ENCODE results near the gene KRT3. TPM values are rescaled to one million over a fixed set of nuclear protein-coding genes. Genes with fewer than 3 reads are reported as not detected.

Gene KRT3
- total RNA-seq, 1 experiment from 2014 or later = 0.13 TPM

DNA sequence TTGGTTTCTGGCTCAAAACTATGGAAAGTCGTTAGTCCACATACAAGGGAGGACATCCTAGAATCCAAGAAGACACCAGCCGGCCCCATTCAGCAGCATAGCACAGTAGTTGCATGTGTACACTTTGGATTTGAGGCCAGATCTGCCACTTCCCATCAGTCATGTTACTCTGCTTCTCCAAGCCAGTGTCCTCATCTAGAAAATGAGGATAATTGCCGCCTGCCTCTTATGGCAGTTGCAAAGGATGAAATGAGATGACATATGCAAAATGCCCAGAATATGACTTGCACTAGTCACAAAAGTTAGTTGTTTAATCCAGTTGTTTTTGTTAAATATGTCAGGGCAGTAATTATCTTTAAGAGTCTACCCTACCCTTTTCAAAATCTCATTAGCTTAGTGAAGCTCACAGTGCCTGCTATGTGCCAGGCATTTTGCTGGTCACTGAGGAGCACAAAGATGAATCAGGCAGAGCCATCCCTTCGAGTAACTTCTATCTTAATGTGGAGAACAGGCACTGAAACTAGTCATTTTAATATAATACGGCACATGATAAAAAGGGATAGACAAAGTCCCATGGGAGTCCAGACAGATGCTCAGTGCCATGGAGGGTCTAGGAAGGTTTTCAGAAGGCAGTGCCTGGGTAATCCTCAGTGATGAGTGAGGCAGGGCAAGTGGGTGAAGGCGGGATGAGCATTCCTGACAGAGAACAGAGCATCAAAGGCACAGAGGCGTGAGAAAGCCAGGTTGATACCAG is 12.2 kb downstream of the KRT3 start:
- DNase-seq (ENCODE audit: low read depth) = no peak

DNA sequence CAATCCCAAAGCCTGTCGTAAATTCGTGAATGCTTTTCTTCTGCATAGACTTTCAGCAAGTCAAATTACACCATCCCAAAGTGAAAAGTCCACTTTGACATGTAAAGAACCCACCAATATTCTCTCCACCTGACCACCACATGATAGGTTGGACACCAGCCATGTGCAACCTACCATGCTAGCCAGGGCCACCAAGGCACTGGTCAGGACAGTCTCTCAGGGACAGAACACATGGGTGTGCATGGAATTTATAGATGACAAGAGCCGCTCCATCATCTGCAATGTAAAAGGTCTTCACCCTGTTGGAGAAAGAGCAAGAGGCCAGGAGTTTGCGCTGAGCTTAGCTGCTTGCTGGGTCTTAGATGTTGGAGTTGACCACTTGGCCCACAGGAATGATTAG is 13.4 kb downstream of the KRT3 start:
- no peak for DNase-seq (ENCODE audit: low read depth)

DNA sequence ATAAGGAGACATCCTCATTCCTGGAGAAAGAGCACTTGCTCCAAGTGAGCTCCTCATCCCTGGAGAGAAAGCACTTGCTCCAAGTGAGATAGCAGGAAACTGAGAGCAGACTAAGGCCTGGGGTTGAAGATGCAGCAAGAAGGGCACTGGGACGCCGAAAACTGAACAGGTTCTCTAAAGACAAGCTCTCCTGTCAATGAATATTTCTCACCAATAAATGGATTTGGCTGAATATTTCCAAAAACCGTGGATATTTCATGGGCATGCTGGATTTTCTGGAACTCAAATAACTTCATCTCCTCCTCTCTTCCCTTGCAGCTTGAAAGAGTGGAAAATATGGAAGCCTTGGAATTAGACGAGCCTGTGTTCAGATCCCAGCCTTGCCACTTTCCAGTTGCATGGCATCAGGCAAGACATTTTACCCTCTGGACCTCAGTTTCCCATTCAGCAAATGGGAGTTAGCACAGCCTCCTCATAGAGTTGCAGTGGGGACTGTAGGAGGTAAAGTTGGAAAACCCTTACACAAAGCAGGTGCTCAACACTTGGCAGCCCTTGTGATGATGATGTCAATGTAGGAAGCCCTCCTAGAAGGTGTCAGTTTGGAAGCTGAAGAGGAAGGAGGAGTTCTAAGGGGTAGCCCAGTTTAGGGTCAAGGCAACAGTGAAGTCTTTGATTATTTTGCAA is 14.4 kb downstream of the KRT3 start:
- no peak for DNase-seq (ENCODE audit: low read depth)

DNA sequence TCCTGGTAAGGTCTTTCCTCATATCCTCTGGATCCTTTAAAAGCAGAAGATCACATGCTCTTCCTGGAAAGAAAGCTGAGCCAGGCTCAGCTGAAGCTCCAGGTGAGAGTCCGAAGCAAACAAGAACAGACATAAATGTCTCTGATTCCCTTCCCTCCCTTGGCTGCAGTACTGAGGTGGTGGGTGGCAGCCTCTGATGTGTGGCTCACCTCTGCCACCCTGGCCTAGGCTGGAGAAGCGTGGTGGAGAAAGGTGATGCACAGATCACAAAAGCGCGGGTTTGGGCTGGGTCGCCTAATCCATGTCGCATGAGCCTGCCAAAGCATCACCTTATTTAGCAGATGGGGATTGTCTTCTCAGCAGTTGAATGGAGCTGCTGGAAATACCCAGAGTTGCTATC is 16.0 kb downstream of the KRT3 start:
- DNase-seq (ENCODE audit: low read depth) = no peak

DNA sequence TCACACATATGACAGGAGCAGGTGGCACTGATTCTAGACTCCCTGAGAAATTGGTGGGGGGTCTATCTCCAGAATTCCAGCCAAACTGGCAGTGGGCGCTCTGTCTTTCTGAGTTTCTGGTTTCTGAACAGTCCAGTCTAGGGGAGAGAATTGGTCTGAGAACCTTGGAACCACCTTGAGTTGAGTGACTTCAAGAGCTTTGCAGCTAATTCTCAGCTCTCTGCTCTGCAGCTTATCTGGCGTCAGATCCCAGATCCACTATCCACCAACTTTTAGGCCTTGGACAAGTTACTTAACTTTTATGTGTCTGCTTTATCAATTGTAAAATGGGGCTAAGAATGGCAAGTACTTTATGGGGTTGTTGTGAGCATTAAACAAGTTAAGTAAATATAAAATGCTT is 17.1 kb downstream of the KRT3 start:
- DNase-seq (ENCODE audit: low read depth) = no peak

DNA sequence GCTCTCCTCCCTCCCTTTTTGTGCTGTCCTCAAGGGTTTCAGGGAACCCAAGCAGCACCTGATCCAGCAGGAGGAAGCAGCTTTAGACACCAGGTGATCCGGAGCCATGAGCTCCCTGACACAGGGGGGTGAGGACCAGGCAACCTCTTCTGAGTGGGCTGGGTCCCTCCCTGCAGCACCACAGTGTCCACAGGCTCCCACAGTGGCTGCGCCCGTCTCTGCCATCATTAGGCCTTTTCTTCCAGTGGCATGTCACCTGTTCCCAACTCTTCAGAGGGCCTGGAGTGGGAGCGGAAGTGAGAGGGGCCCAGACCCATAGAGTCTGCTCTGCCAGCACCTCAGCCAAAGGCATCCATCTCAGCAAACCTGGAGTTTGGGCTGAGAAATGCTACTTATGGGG is 18.4 kb downstream of the KRT3 start:
- no peak for DNase-seq (ENCODE audit: low read depth)

DNA sequence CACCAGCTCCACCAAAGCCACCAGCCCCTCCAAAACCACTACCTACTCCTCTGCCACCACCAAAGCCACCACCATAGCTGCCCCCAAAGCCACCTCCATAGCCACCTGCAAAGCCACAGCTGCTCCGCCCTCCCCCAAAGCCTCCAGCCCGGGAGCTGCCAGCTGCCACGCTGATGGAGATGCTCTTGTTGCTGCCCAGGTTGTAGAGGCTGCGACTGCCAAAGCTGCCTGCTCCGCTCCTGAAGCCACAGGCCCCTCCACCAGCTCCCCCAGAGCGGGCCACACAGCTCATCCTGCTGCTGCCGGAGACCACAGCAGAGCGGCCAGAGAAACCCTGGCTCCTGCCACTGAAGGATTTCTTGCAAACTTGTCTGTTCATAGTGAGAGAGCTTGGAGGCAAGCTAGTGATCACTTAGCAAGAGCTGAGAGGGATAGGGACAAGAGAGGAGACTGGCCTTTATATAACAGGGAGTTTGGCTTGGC is 19.0 kb downstream of the KRT3 start, which contains the start of gene KRT76:
Gene KRT76, minus strand, starts transcription at position 433 of the 483 bp plus-strand sequence. Its CDS starts 54 bp downstream, at position 379.
- no peak for DNase-seq (ENCODE audit: low read depth)

DNA sequence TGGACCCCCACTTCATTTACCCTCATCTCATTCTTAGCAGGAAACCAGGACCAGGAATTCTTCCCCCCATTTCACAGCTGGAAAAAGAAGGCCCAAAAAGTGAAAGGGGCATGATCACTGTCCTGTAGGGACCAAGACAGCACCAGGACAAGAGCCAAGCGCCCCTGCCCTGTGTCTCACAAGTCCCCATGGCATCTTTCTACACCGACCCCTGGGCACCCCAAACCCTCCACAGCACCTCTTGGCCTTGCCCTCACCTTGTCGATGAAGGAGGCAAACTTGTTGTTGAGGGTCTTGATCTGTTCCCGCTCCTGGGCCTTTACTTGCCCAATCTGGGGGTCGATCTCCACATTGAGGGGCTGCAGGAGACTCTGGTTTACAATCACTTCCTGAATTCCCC is 19.5 kb downstream of the KRT3 start:
- no peak for DNase-seq (ENCODE audit: low read depth)

DNA sequence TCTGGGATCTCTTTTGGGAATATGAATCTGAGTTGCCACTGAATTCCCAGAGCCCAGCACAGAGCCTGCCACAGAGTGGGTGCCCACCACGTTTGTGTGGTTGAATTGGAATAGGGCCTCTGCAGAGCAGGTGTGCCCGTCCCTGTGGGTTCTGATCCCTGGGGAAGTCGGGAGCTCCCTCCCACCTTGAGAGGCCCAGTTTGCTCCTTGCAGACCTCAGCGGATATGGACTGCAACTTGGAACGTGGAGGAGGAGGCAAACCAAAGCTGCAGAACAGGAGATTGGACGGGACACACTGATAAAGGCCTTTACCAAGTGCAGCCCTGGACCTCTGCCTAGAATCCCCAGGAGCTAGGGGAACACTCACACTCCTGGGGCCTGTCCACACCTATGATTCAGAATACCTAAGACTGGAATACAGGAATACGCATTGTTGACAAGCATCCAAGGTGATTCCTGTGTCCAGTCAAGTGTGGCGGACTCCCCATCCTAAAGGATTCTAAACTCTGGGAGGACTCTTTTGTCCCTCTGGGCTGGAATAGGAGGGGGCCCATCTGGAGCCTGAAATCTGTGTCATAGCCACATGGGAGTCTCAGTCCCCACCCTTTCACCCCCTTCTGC is 21.2 kb downstream of the KRT3 start:
- DNase-seq (ENCODE audit: low read depth) = no peak

DNA sequence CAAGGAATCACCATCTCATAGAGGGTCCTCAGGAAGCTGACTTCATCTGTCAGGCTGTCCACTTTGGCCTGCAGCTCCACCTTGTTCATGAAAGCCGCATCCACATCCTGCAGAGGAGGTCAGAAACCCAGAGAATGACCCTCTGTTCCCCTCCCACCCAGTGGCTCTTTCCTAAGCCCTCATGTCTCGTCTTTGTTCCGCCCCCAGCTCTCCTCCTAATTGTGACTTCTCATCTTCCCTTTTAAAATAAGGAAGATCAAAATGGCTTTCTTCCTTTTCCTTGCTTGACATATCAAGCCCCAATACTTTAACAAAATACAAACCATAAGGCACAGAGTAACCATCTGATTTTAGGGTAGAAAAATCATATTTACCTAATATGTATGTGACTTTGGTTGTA is 23.1 kb downstream of the KRT3 start:
- DNase-seq (ENCODE audit: low read depth) = no peak

DNA sequence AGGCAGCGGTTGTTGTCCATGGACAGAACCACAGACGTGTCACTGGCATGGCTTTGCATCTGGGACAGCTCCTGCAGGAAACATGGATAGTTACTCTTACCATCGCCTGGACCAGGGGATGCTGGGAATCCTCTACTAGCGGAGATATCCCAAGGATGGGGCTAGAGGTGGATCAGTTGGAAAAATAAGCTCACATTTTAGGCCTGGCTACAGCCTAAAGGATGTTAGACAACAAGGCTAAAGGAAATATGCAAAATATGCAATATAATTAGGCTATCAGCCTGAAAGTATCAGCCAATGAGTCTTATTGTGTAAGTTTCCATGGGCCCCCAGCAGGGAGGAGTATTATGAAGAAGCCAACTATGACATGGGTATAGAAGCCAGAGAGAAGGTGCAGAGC is 23.7 kb downstream of the KRT3 start:
- no peak for DNase-seq (ENCODE audit: low read depth)

DNA sequence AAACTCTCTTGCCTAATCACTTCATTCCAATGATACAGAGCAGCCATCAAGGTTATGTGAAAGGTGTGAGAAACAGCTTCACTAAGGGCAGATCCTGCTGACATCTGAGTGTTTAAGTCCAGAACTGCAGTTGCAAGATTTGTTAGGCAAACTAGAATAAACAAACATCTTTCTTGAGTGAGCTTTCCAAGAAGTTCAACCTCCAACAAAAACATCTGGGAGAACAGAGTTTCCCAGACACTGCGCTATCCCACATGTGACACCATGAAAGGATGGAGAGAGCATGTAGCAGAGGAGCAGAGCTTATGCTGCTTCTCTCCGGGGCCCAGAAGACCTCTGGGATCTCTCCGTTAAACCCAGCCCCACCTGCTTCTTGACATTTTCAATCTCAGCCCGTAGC is 24.4 kb downstream of the KRT3 start:
- DNase-seq (ENCODE audit: low read depth) = no peak

DNA sequence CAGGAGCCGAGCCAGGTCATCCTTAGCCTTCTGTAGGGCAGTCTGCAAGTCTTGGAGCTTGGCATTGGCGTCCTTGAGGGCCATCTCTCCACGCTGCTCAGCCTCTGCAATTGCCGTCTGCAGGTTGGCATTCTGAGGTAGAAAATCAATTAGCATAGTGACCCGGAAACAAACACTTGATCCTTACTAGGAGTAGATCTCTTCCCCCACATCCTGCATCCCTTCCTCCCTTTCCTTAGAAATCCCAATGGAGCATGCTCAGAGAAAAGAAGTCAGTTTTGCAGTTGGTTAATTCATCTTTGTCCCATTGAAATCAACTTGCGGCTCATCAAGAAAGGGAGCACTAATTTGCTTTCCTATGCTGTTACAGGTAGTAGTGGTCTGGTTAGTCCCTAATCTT is 24.8 kb downstream of the KRT3 start:
- DNase-seq (ENCODE audit: low read depth) = no peak

DNA sequence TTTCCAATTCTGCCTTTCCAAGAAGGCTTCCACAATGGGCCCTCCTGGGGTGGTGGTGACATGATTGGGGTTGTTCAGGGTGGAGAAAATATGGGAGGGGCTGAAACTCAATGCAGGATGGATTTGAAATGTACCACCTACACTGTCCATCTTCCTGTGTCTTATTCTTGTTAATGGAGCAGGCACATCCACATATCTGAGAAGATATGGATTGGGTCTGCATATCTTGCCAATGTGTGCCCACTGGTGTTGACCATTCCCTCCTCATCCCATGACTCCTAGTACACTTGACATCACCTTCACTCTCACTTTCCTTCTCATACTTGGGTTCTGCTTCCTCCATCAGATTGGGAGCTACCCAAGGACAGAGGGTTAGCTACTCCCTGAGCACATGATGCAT is 26.0 kb downstream of the KRT3 start:
- DNase-seq (ENCODE audit: low read depth) = no peak

DNA sequence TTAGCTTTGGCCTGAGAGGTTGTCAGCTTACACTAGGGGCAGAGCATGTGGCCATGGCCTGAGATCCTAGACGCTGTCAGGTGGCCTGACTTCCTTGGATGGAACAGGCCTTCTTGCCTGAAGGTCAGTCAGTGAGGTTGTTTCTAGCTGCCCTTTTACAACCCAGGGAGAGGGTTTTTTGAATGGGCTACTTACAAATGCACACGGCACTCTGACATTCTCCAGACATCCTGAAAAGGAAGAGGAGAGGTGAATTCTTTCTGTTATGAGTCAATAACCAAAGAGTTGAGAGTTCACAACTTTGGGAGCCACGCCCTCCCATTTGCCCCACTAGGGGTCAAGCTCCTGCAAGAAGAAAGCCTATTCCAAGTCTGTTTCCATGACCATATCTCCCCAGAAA is 26.6 kb downstream of the KRT3 start:
- DNase-seq (ENCODE audit: low read depth) = no peak

DNA sequence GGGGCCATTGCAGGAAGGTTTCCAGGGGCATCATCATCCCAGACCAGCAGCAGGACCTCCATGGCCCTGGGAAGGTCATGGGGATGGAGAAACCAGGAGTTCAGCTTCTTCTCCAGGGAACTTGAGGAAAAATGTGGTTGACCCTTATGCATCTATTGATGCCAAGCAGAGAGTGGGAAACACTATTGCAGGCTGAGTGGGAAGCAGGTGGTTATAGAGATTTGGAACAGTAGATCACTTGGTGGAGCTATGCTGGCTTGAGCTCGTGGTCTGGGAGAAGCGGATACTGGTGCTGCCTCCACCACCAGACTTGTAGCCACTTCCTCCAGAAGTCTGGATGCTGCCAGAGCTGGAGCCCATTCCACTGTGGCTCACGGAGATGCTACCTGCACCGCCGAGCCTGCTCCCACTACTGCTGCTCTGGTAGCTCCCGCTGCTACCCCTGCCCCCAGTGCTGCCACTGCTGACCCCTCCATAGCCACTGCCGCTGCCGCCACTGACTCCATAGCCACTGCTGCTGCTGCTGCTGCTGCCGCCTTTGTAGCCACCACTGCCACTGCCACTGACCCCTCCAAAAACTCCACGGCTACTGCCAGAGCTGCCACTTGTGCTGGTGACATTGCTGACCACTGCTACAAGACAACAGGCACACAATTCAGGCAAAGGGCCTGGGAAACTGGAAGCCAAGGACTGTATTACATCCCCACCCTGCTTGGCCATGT is 27.3 kb downstream of the KRT3 start:
- DNase-seq (ENCODE audit: low read depth) = no peak

DNA sequence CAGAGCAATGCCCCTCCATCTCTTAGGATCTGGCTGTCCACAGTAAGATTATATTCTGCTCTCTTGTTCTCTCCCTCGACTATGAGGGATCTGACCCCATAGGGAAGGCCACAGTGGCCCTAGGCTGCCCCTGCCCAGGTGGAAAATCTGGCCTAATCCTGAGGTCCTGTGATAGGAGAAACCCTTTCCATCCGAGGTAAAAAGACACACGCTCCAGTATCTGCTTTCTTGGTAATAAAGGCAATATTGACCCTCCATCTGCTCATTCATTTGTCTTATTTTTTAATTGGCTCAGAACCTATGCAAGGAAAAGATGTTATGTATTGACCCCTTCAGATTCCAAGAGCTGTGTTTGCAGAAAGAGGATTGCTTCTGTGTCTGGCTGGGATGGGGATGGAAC is 28.5 kb downstream of the KRT3 start:
- no peak for DNase-seq (ENCODE audit: low read depth)

DNA sequence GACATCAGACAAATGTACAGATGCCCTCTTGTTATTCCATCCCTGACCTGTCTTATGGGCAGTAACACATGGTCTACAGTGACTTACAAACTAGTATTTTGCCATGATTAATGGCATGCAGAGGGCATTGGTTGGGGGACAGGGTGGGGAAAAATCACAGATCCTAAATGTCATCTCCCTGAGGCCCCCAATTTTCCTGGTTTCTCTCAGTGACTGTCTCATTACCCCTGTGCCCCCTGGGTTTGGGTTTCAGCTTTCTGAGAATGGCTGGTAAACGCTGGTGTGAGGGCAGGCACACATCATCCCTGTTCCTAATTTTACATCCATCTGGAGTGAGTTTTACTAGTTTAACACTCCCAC is 28.9 kb downstream of the KRT3 start:
- no peak for DNase-seq (ENCODE audit: low read depth)

DNA sequence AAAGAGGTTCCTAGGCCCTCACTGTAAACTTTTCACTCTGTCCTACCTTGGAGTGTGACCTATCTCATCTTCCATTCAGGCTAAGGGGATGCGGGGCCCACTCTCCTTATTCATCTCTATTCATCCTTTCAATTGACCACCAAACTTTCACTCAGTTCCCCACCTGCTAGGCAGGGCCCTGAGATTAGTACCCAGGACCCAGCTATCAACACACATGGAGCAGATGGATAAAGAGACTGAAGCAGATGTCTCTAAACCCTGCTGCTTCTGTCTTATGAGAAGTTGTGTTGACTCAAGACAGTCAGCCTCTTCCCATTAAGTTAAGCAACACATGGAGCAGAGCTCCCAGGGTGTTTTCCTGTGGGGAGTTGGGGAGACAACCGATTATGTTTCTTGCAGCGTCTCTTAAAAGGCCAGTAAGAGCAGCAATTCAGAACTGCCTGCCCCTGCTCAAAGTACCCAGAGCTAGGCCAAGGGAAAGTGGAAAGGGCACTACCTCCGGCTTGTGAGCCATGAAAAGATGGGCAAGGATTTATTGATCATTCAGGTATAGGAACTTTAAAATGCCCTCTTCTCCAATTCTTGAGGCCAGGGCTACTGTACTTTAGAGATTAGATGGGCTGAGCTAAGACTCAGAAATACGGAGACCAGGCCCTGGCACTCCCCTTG is 29.4 kb downstream of the KRT3 start:
- no peak for DNase-seq (ENCODE audit: low read depth)

DNA sequence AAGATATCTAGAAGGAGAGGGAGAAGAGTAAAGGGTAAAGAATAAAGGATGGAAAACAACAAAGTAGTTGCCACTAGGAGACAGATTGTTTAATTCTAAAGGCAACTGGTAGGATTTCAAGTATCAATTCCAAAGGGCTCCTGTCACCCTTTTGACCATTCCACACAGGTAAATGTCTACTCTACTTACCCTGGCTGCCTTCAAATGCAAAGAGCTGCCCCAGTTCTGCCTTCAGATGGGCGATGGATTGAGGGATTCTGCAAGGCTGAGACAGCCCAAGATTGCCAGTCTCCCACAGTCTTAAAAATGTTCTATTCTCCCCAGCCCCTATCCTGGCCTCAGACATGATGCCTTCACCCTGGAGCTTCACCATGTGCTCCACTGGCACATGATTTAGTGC is 30.2 kb downstream of the KRT3 start:
- DNase-seq (ENCODE audit: low read depth) = no peak

DNA sequence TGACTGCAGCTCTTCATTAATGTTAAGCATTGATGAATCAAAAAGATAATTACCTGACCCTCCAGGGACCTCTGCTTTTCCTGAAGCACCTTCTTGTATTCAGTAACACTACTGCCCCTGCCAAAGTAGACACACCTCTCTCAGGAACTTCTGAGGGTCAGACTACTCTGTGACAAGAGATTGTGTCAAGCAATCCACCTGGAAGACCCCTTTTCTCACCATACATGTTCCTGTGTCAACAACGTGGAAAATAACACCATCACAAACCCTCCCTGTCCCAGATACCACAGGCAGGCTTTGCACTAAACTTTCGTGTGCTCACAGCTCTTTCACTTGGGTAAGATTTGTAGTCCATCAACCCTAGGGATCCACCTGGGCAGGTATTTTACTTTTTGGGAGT is 31.9 kb downstream of the KRT3 start:
- no peak for DNase-seq (ENCODE audit: low read depth)
